NCI-H1105 treated with DMSO at 0.1 percent for 48 hours (cell line): ENCODE measurements around the gene RBM43.

ENCODE experiments used
- DNase-seq: peaks from one replicate; lab custom pipeline; 2025; lab: John Stamatoyannopoulos, UW

RBM43 gene

GRCh38 chr2:151217343-151217742, 44.3 kb downstream of the RBM43 start:
- DNase-seq = no peak

- DNase-seq = no peak
Measured at GRCh38 chr2:151207100-151207499, 54.6 kb downstream of the RBM43 start.

- DNase-seq = no peak
Measured at GRCh38 chr2:151206446-151206968, 55.2 kb downstream of the RBM43 start.

GRCh38 chr2:151205571-151205970, 56.1 kb downstream of the RBM43 start:
- no peak for DNase-seq

DNA sequence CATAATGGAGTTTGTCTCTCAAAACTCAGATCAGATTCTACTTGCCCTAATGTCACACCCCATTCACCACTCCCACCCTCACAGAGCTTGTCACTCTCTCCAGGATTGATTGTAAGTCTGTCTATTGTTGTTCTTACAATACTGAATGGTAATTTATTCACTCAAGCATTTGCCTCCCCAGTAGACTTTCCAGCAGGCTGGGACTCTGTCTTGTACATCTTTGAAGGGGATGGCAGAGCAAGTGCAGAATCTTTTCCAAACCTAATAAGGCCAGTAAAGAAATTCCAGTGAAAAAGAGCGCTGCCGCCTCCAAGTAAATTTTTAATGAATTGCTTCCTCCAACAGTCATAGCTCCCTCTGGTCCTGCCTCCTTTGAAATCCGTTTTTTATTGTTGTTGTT, 56.9 kb downstream of the RBM43 start:
- DNase-seq = no peak

DNA sequence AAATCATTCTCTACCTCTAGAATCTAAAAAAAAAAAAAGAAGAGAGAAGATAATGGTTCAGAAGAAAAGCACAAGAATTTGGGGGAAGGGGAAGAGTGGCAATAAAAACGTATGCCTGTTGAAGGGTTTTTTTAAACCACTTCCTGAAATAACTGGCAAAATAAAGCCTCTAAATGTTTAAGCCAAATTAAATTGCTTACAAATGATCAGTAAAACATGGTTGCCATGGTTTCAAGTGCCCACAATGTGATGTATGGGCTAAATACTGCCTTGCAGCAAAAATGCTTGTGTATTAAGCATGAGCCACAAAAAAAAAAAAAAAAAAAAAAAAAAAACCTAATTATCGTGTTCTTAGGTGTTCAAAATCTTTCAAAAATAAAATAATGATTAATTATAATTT, 60.8 kb downstream of the RBM43 start:
- DNase-seq = no peak

DNA sequence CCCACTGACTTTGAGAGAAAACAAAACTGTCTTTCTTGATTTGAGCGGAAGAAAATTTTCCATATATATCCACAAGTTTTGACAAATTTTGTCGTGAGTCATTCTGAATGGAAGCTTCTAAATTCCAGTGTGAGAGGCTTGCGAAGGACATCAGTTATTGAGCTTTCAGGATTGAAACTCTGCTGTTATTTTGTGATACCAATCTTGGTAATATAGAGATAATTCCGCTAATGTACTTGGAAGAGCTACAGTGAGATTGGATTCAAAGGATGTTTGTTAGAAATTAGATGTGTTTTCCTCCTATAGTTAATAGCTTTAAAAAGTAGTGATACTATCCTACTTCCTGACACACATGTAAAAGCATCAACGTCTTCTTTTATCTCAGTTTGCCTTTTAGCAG, 61.4 kb downstream of the RBM43 start:
- DNase-seq = no peak

DNA sequence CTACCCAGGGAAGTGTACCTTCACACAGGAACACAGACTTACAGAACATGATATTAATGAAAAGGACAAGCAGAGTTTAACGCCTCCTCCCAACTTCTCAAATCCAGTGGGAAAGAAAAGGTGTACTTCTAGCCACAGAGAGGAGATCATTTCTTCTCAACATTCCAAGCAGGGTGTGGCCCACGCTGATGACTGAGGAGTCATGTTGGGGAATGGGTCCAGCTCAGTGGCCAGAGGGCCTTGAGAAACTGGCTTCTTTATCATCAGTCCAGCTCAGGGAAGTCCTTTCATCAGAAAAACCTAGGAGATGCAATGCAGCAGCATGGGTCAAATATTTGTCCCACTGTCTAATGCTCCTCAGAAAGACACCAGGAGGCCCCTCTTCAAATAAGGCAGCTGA, 63.0 kb downstream of the RBM43 start:
- no peak for DNase-seq
